K562 (cell line): ENCODE results near the gene CFAP20DC. TPM values are rescaled to one million over a fixed set of nuclear protein-coding genes. Genes with fewer than 3 reads are reported as not detected.

Experiments
- ATAC-seq: fragments of 200-7000 bp; cut with Tn5 transposase; 3 replicates; pipeline ENCODE4 v1.9.1; 2020; ENCODE audit warnings: moderate library complexity
- BruUV-seq: library from RNA; stranded (reverse); fragments of 400-500 nt; replicated peaks from 2 replicates; lab custom pipeline; 2021; lab: Mats Ljungman, UMichigan
- CTCF ChIA-PET: fragments of 300-600 bp; formaldehyde crosslinking; extraction: SDS; loops from one replicate; lab custom pipeline; 2021; ENCODE audit warnings: low intra/inter-chr PET ratio; lab: Yijun Ruan, JAX
- POLR2A ChIA-PET: fragments of 300-600, 350-650 bp; sonication (Branson Sonifier 250); formaldehyde crosslinking; extraction: SDS; loops from one replicate; lab custom pipeline; 2021; ENCODE audit warnings: antibody characterized with exemption, inconsistent platforms; lab: Yijun Ruan, JAX
- DNase-seq, 4 experiments: peaks; one replicate each; pipeline versions ENCODE4 v3.0.0 to v3.0.0-alpha.2; 2011 to 2018; ENCODE audit warnings: low spot score in 3 of 4, mixed read lengths in 3 of 4; ENCODE audit errors: extremely low read depth in 1 of 4
- FAIRE-seq: peaks from 2 replicates; lab custom pipeline; 2011; peaks lifted over from hg19 to GRCh38; lab: Jason Lieb, UNC
- H2AFZ ChIP-seq: 2 replicates; pipeline ENCODE4 v1.6.0; 2011; ENCODE audit warnings: low read depth, low read length, control low read depth, inconsistent platforms
- H3K27ac ChIP-seq: fragments of 200-600 bp; 3 replicates; pipeline ENCODE4 v1.8.0; 2011; ENCODE audit warnings: low read depth, mild to moderate bottlenecking, control low read depth, inconsistent platforms, low read length, moderate library complexity, mixed read lengths; ENCODE audit errors: extremely low read depth
- H3K27me3 ChIP-seq, 2 experiments: fragments of 300-600 bp in 1 of 2; 2 replicates in 1 of 2; 3 replicates in 1 of 2; pipeline versions ENCODE4 v1.6.0 to v1.8.0; 2011; ENCODE audit warnings: inconsistent platforms in 2 of 2, low read length in 2 of 2, mild to moderate bottlenecking in 1 of 2, mixed read lengths in 1 of 2, moderate library complexity in 1 of 2; ENCODE audit not compliant: control insufficient read depth in 2 of 2, insufficient read depth in 2 of 2
- H3K36me3 ChIP-seq: fragments of 300-600 bp; 3 replicates; pipeline ENCODE4 v1.8.0; 2011; ENCODE audit warnings: mild to moderate bottlenecking, low read length, inconsistent platforms; ENCODE audit not compliant: control insufficient read depth, insufficient read depth
- H3K4me1 ChIP-seq, 2 experiments: fragments of 200-600 bp in 1 of 2; replicated peaks in 1 of 2; 2 replicates in 1 of 2; 3 replicates in 1 of 2; pipeline versions ENCODE4 v1.5.1 to v1.8.0; 2011; ENCODE audit warnings: inconsistent platforms in 2 of 2, low read length in 2 of 2, mild to moderate bottlenecking in 1 of 2, mixed read lengths in 1 of 2, moderate library complexity in 1 of 2; ENCODE audit not compliant: control insufficient read depth in 2 of 2, insufficient read depth in 2 of 2
- H3K4me2 ChIP-seq: 2 replicates; pipeline ENCODE4 v1.6.1; 2011; ENCODE audit warnings: low read length, control low read depth, inconsistent platforms, mixed read lengths; ENCODE audit not compliant: insufficient read depth
- H3K4me3 ChIP-seq: fragments of 200-600 bp; sonication (generic), shearing (Covaris generic); 2 replicates; pipeline ENCODE4 v1.5.1; 2016; ENCODE audit warnings: control low read depth, inconsistent platforms
- H3K79me2 ChIP-seq: fragments of 200-600 bp; 3 replicates; pipeline ENCODE4 v1.8.0; 2011; ENCODE audit warnings: low read length, inconsistent platforms; ENCODE audit not compliant: control insufficient read depth, insufficient read depth
- H3K9ac ChIP-seq, 2 experiments: 2 replicates each; pipeline versions ENCODE4 v1.6.0 to v1.6.1; 2011; ENCODE audit warnings: low read depth in 2 of 2, low read length in 2 of 2, control low read depth in 1 of 2, inconsistent platforms in 1 of 2, mild to moderate bottlenecking in 1 of 2, mixed read lengths in 1 of 2; ENCODE audit not compliant: insufficient read depth in 1 of 2
- H3K9me1 ChIP-seq: one replicate; pipeline ENCODE4 v1.6.0; 2011; ENCODE audit warnings: inconsistent platforms, mild to moderate bottlenecking, low read length, moderate library complexity; ENCODE audit not compliant: control insufficient read depth, insufficient read depth
- H3K9me3 ChIP-seq: replicated peaks from 2 replicates; pipeline ENCODE4 v1.5.1; 2011; ENCODE audit warnings: low read depth, low read length, inconsistent platforms; ENCODE audit not compliant: control insufficient read depth, insufficient read depth
- H4K20me1 ChIP-seq: replicated peaks from 2 replicates; pipeline ENCODE4 v1.6.1; 2011; ENCODE audit warnings: low read length, inconsistent platforms, mixed read lengths; ENCODE audit not compliant: control insufficient read depth, insufficient read depth
- CHCHD3 ChIP-seq: fragments of 250-450 bp; sonication (Bioruptor Pico); IDR thresholded peaks from 2 replicates; pipeline ENCODE4 v2.1.2; 2022; ENCODE audit warnings: mild to moderate bottlenecking
- HDGF ChIP-seq: fragments of 450-650 bp; IDR thresholded peaks from 2 replicates; pipeline ENCODE4 v1.6.1; 2016
- ILK ChIP-seq: fragments of 450-650 bp; IDR thresholded peaks from 2 replicates; pipeline ENCODE4 v1.6.1; 2016; ENCODE audit warnings: missing genetic modification characterization, low read depth, mild to moderate bottlenecking, missing compliant biosample characterization, moderate library complexity, borderline replicate concordance
- KAT7 ChIP-seq: sonication (generic); formaldehyde crosslinking; IDR thresholded peaks from 2 replicates; pipeline ENCODE4 v1.8.0; 2022; ENCODE audit warnings: missing genetic modification reagents, mild to moderate bottlenecking, borderline replicate concordance
- MTA3 ChIP-seq: fragments of 450-650 bp; formaldehyde crosslinking; IDR thresholded peaks from 2 replicates; pipeline ENCODE4 v1.6.1; 2017; ENCODE audit warnings: mild to moderate bottlenecking, borderline replicate concordance
- NCOR1 ChIP-seq: fragments of 450-650 bp; IDR thresholded peaks from 2 replicates; pipeline ENCODE4 v1.6.1; 2016; ENCODE audit warnings: mild to moderate bottlenecking, moderate library complexity
- RB1 ChIP-seq: fragments of 450-650 bp; IDR thresholded peaks from 2 replicates; pipeline ENCODE4 v1.6.1; 2017; ENCODE audit warnings: low read depth, mild to moderate bottlenecking
- RBM14 ChIP-seq: fragments of 200-400 bp; formaldehyde crosslinking; IDR thresholded peaks from 2 replicates; pipeline ENCODE4 v1.6.1; 2018; ENCODE audit warnings: low read depth, mild to moderate bottlenecking, low read length, moderate library complexity, borderline replicate concordance; ENCODE audit not compliant: insufficient read depth
- XRCC5 ChIP-seq: fragments of 200-400 bp; formaldehyde crosslinking; IDR thresholded peaks from 2 replicates; pipeline ENCODE4 v1.6.1; 2017; ENCODE audit warnings: low read depth, mild to moderate bottlenecking, low read length
- ZNF445 ChIP-seq: fragments of 250-450 bp; sonication (Bioruptor Pico); IDR thresholded peaks from 2 replicates; pipeline ENCODE4 v1.4.0; 2020; ENCODE audit warnings: low read depth, mild to moderate bottlenecking, moderate library complexity
- ZNF695 ChIP-seq: fragments of 450-650 bp; formaldehyde crosslinking; IDR thresholded peaks from 2 replicates; pipeline ENCODE4 v1.4.0; 2020; ENCODE audit warnings: mild to moderate bottlenecking, moderate library complexity
- WGBS: fragments of 100-300 bp; shearing (Covaris generic); methylation state at CpG from one replicate; pipeline ENCODE4 v1.1.6; 2016; ENCODE audit warnings: low coverage, mixed read lengths; ENCODE audit not compliant: insufficient coverage; ENCODE audit errors: missing lambda C conversion rate; 5-methylcytosine and 5-hydroxymethylcytosine counted together
- in situ Hi-C: fragments of 300-500 bp; cut with MboI; formaldehyde crosslinking; loops from 4 replicates; pipeline ENCODE4 v1.15.0; 2018; ENCODE audit warnings: inconsistent platforms, mixed read lengths
- intact Hi-C: fragments of 100-400 bp; cut with micrococcal nuclease; formaldehyde crosslinking; loops from 2 replicates; pipeline ENCODE4 v1.14.2; 2022
- polyA plus RNA-seq, 8 experiments: library from polyadenylated mRNA; depleted of rRNA in 4 of 8; stranded (reverse) in 5 of 8; unstranded in 3 of 8; fragments of >200 nt; fragmentation: Nextera tagmentation in 2 of 8; fragmentation: Illumina TruSeq in 1 of 8; extraction: Ambion mirVana in 2 of 8; extraction: Trizol in 1 of 8; gene quantifications; 2 replicates each; pipeline versions ENCODE4 v1.2.1 to v1.2.3, GENCODE V29; 2011 to 2014; ENCODE audit warnings: inconsistent platforms in 1 of 8, missing spikeins in 1 of 8
- total RNA-seq, 7 experiments: library from RNA; depleted of rRNA in 6 of 7; stranded (reverse); fragments of >200 nt in 6 of 7; fragmentation: Illumina TruSeq in 2 of 7; extraction: Trizol in 2 of 7; gene quantifications; 2 replicates each; pipeline versions ENCODE4 v1.2.1 to v1.2.3, GENCODE V29; 2011 to 2021; ENCODE audit warnings: low replicate concordance in 1 of 7
- TF ChIP-seq, protein P1 (sequence below): fragments of 250-450 bp; sonication (Bioruptor Pico); IDR thresholded peaks from 2 replicates; pipeline ENCODE4 v1.5.0; 2021
- TF ChIP-seq, protein P2 (sequence below): sonication (generic); formaldehyde crosslinking; IDR thresholded peaks from 2 replicates; pipeline ENCODE4 v1.8.1; 2023; ENCODE audit warnings: mild to moderate bottlenecking, missing genetic modification reagents
- TF ChIP-seq, protein P3 (sequence below): fragments of 250-450 bp; sonication (Bioruptor Pico); IDR thresholded peaks from 2 replicates; pipeline ENCODE4 v1.4.0; 2020
- TF ChIP-seq, protein P4 (sequence below): fragments of 450-650 bp; IDR thresholded peaks from 2 replicates; pipeline ENCODE4 v1.6.1; 2018; ENCODE audit not compliant: partially characterized antibody

CFAP20DC gene
- total and polyA plus RNA-seq, 9 of the 15 experiments (the other 6 are each of a cell fraction or from before 2014, with no cell fraction given), result 1.6 to 5.9 (median 4.6) TPM

DNA sequence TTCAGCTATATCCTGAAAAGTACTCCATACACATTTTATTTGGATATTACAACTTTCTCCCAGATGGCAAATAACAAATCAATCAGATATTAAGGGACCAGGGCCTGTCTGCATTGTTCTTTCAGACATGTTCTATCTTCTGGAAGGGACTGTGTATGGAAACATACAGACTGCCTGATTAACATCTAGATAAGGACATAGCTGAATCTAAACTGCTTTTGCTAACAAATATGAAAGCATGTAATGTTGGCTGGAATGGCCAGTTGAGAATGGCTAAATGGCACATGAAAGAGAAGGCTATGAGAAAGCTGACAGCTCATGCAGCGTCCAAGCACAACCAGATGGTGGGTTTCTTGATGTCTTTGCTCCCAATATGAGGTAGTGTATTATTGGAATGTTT is 149.4 kb downstream of the CFAP20DC start:
- WGBS, result 14% methylated on average over 1 of the region's 1 CpG
- Histone ChIP-seq H3K9ac (peak overlapping the region in 1 of 2 experiments; percentile 48; a peak in 1 of 4 replicates), H3K9me3 (no peaks in the 10 kb centered on the region), H3K9me1 (no peaks in the 10 kb centered on the region), H2AFZ (peak overlapping the region; percentile 48; the same call in 1 of the 2 replicates), H3K79me2 (no peaks in the 10 kb centered on the region), H3K4me3 (no peak overlapping the region), H3K27ac (peak overlapping the region; percentile 48; the same call in 1 of the 3 replicates), H3K27me3 (no peaks in the 10 kb centered on the region), H3K4me1 (peaks cover 8 to 9% of the 10 kb centered on the region in 2 experiments; a peak in 3 of 5 replicates), H4K20me1 (no peaks in the 10 kb centered on the region), H3K36me3 (no peaks in the 10 kb centered on the region), H3K4me2 (no peak overlapping the region)
- DNase-seq (peak in 1 of 4 experiments; percentile 2), FAIRE-seq (no peak), ATAC-seq (no peak; the same call in 2 of the 3 replicates)
- ChIA-PET POLR2A (no interaction called here), CTCF (no interaction called here)
- BruUV-seq, result no TSS peak
- intact Hi-C loops (no loop called here), in situ Hi-C loops (no loop called here)
- TF ChIP-seq HDGF (no peak), ZNF445 (CRISPR knock-in tag) (no peak), ZNF695 (CRISPR knock-in tag) (no peak), ILK (tag) (no peak), CHCHD3 (CRISPR knock-in tag) (no peak), RB1 (no peak), MTA3 (no peak), NCOR1 (no peak), XRCC5 (no peak), RBM14 (no peak), KAT7 (no peak)
- TF ChIP-seq, protein P1, sequence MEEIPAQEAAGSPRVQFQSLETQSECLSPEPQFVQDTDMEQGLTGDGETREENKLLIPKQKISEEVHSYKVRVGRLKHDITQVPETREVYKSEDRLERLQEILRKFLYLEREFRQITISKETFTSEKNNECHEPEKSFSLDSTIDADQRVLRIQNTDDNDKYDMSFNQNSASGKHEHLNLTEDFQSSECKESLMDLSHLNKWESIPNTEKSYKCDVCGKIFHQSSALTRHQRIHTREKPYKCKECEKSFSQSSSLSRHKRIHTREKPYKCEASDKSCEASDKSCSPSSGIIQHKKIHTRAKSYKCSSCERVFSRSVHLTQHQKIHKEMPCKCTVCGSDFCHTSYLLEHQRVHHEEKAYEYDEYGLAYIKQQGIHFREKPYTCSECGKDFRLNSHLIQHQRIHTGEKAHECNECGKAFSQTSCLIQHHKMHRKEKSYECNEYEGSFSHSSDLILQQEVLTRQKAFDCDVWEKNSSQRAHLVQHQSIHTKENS, result no peak
- TF ChIP-seq, protein P2, sequence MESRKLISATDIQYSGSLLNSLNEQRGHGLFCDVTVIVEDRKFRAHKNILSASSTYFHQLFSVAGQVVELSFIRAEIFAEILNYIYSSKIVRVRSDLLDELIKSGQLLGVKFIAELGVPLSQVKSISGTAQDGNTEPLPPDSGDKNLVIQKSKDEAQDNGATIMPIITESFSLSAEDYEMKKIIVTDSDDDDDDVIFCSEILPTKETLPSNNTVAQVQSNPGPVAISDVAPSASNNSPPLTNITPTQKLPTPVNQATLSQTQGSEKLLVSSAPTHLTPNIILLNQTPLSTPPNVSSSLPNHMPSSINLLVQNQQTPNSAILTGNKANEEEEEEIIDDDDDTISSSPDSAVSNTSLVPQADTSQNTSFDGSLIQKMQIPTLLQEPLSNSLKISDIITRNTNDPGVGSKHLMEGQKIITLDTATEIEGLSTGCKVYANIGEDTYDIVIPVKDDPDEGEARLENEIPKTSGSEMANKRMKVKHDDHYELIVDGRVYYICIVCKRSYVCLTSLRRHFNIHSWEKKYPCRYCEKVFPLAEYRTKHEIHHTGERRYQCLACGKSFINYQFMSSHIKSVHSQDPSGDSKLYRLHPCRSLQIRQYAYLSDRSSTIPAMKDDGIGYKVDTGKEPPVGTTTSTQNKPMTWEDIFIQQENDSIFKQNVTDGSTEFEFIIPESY (CRISPR knock-in tag), result no peak
- TF ChIP-seq, protein P3, sequence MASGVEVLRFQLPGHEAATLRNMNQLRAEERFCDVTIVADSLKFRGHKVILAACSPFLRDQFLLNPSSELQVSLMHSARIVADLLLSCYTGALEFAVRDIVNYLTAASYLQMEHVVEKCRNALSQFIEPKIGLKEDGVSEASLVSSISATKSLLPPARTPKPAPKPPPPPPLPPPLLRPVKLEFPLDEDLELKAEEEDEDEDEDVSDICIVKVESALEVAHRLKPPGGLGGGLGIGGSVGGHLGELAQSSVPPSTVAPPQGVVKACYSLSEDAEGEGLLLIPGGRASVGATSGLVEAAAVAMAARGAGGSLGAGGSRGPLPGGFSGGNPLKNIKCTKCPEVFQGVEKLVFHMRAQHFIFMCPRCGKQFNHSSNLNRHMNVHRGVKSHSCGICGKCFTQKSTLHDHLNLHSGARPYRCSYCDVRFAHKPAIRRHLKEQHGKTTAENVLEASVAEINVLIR (CRISPR knock-in tag), result no peak
- TF ChIP-seq, protein P4, sequence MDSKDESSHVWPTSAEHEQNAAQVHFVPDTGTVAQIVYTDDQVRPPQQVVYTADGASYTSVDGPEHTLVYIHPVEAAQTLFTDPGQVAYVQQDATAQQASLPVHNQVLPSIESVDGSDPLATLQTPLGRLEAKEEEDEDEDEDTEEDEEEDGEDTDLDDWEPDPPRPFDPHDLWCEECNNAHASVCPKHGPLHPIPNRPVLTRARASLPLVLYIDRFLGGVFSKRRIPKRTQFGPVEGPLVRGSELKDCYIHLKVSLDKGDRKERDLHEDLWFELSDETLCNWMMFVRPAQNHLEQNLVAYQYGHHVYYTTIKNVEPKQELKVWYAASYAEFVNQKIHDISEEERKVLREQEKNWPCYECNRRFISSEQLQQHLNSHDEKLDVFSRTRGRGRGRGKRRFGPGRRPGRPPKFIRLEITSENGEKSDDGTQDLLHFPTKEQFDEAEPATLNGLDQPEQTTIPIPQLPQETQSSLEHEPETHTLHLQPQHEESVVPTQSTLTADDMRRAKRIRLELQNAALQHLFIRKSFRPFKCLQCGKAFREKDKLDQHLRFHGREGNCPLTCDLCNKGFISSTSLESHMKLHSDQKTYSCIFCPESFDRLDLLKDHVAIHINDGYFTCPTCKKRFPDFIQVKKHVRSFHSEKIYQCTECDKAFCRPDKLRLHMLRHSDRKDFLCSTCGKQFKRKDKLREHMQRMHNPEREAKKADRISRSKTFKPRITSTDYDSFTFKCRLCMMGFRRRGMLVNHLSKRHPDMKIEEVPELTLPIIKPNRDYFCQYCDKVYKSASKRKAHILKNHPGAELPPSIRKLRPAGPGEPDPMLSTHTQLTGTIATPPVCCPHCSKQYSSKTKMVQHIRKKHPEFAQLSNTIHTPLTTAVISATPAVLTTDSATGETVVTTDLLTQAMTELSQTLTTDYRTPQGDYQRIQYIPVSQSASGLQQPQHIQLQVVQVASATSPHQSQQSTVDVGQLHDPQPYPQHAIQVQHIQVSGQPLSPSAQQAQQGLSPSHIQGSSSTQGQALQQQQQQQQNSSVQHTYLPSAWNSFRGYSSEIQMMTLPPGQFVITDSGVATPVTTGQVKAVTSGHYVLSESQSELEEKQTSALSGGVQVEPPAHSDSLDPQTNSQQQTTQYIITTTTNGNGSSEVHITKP, result no peak
